PC-9 (cell line): ENCODE data around the gene GPRIN2. TPM values are rescaled to one million over a fixed set of nuclear protein-coding genes. Genes with fewer than 3 reads are reported as not detected.

Experiments
- BruUV-seq: library from RNA; stranded (reverse); fragments of 400-500 nt; replicated peaks from 2 replicates; lab custom pipeline; 2021; lab: Mats Ljungman, UMichigan
- CTCF ChIA-PET: fragments of 300-600 bp; sonication (Branson Sonifier 250); formaldehyde crosslinking; loops from one replicate; lab custom pipeline; 2022; ENCODE audit warnings: antibody characterized with exemption; lab: Charles Lee
- POLR2A ChIA-PET: fragments of 300-600 bp; sonication (Branson Sonifier 250); formaldehyde crosslinking; loops from one replicate; lab custom pipeline; 2022; ENCODE audit warnings: antibody characterized with exemption; ENCODE audit not compliant: unreplicated experiment; lab: Charles Lee
- DNase-seq, 2 experiments: peaks; one replicate each; pipeline versions ENCODE4 v3.0.0 to v3.0.0-alpha.2; 2015 to 2022; ENCODE audit warnings: mixed read lengths in 1 of 2
- H2AFZ ChIP-seq: fragments of 200-600 bp; sonication (generic); 2 replicates; pipeline ENCODE4 v1.8.1; 2017; ENCODE audit warnings: antibody characterized with exemption
- H3F3A ChIP-seq: fragments of 200-600 bp; sonication (generic); 2 replicates; pipeline ENCODE4 v1.8.1; 2017; ENCODE audit warnings: antibody characterized with exemption, mild to moderate bottlenecking, low read depth; ENCODE audit not compliant: insufficient read depth
- H3K27ac ChIP-seq: fragments of 200-600 bp; sonication (generic); 2 replicates; pipeline ENCODE4 v1.6.1; 2016; ENCODE audit warnings: mixed run types
- H3K27me3 ChIP-seq: fragments of 200-600 bp; sonication (generic); 2 replicates; pipeline ENCODE4 v1.6.1; 2016; ENCODE audit warnings: low read depth, mixed run types; ENCODE audit not compliant: insufficient read depth
- H3K36me3 ChIP-seq: fragments of 200-600 bp; sonication (generic); 2 replicates; pipeline ENCODE4 v1.6.1; 2016; ENCODE audit warnings: low read depth, mixed run types
- H3K4me1 ChIP-seq: fragments of 200-600 bp; sonication (generic); replicated peaks from 2 replicates; pipeline ENCODE4 v1.6.1; 2016; ENCODE audit warnings: mixed run types; ENCODE audit not compliant: insufficient read depth
- H3K4me2 ChIP-seq: fragments of 200-600 bp; sonication (generic); 2 replicates; pipeline ENCODE4 v1.6.1; 2017; ENCODE audit warnings: mixed run types
- H3K4me3 ChIP-seq: fragments of 200-600 bp; sonication (generic); 2 replicates; pipeline ENCODE4 v1.6.1; 2016; ENCODE audit warnings: mixed run types
- H3K79me2 ChIP-seq: fragments of 200-600 bp; sonication (generic); 2 replicates; pipeline ENCODE4 v1.6.1; 2017; ENCODE audit warnings: low read depth, mixed run types
- H3K9me2 ChIP-seq: fragments of 200-600 bp; sonication (generic); 2 replicates; pipeline ENCODE4 v1.8.1; 2017; ENCODE audit warnings: mild to moderate bottlenecking; ENCODE audit not compliant: insufficient read depth
- H3K9me3 ChIP-seq: fragments of 200-600 bp; sonication (generic); 2 replicates; pipeline ENCODE4 v1.8.1; 2016; ENCODE audit warnings: low read depth; ENCODE audit not compliant: insufficient read depth
- H4K20me1 ChIP-seq: fragments of 200-600 bp; sonication (generic); 2 replicates; pipeline ENCODE4 v1.8.1; 2017; ENCODE audit not compliant: insufficient read depth
- EZH2 ChIP-seq: fragments of 200-600 bp; sonication (generic); IDR thresholded peaks from 2 replicates; pipeline ENCODE4 v1.8.0; 2017; ENCODE audit warnings: antibody characterized with exemption, low read depth
- intact Hi-C: fragments of 100-400 bp; cut with micrococcal nuclease; formaldehyde crosslinking; loops from one replicate; pipeline ENCODE4 v1.10.0; 2022; ENCODE audit not compliant: unreplicated experiment
- total RNA-seq: library from RNA; stranded (reverse); gene quantifications from 2 replicates; pipeline ENCODE4 v1.2.3, GENCODE V29; 2021
- TF ChIP-seq, protein P1 (sequence below): fragments of 200-600 bp; sonication (generic); conservative IDR thresholded peaks from 2 replicates; pipeline ENCODE4 v1.6.1; 2017; ENCODE audit warnings: mixed run types, antibody characterized with exemption, mild to moderate bottlenecking, moderate library complexity

Gene GPRIN2
- total RNA-seq, 1 experiment from 2014 or later, result 33.1 TPM

DNA sequence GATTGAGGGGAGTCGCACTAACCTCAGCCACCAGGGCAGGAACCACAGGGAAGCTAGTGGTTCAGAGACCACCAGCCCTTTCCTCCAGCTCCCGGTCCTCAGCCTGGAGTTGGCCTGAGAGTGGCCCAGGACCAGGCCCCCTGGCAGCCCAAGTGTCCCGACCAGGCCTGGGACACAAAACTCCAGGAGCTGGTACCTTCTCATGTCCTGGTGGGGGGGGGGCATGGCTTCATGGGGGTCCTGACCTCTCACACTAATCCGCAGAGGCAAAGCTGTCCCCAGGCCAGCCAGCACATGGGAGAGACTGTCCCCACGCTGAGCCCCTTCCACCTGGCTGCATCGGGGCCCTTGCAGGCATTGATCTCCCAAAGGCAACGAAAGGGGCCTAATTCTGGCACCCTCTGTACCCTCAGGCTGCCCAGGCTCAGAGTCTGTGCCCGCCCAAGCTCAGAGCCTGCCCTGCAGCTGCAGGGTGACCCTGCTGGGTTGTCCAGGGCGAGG, 28.2 kb downstream of the GPRIN2 start:
- no peak for DNase-seq
- Histone ChIP-seq H4K20me1 (no peaks in the 10 kb centered on the region), H3K4me3 (no peak overlapping the region), H3K4me1 (peaks cover 29% of the 10 kb centered on the region), H3K36me3 (no peaks in the 10 kb centered on the region), H3F3A (peaks cover 34% of the 10 kb centered on the region), H3K4me2 (no peak overlapping the region), H3K9me3 (no peaks in the 10 kb centered on the region), H3K9me2 (no peaks in the 10 kb centered on the region), H3K27ac (no peak overlapping the region), H2AFZ (no peak overlapping the region), H3K79me2 (no peaks in the 10 kb centered on the region), H3K27me3 (no peaks in the 10 kb centered on the region)
- TF ChIP-seq EZH2, result no peak
- TF ChIP-seq, protein P1, sequence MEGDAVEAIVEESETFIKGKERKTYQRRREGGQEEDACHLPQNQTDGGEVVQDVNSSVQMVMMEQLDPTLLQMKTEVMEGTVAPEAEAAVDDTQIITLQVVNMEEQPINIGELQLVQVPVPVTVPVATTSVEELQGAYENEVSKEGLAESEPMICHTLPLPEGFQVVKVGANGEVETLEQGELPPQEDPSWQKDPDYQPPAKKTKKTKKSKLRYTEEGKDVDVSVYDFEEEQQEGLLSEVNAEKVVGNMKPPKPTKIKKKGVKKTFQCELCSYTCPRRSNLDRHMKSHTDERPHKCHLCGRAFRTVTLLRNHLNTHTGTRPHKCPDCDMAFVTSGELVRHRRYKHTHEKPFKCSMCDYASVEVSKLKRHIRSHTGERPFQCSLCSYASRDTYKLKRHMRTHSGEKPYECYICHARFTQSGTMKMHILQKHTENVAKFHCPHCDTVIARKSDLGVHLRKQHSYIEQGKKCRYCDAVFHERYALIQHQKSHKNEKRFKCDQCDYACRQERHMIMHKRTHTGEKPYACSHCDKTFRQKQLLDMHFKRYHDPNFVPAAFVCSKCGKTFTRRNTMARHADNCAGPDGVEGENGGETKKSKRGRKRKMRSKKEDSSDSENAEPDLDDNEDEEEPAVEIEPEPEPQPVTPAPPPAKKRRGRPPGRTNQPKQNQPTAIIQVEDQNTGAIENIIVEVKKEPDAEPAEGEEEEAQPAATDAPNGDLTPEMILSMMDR, result no peak
- no TSS peak for BruUV-seq
- POLR2A ChIA-PET, result no interaction called here
- intact Hi-C loops, result loop anchor here (2.0 kb wide), 1 partner anchor 17 kb away; no protein-coding TSS in a partner anchor
- CTCF ChIA-PET, result no interaction called here

DNA sequence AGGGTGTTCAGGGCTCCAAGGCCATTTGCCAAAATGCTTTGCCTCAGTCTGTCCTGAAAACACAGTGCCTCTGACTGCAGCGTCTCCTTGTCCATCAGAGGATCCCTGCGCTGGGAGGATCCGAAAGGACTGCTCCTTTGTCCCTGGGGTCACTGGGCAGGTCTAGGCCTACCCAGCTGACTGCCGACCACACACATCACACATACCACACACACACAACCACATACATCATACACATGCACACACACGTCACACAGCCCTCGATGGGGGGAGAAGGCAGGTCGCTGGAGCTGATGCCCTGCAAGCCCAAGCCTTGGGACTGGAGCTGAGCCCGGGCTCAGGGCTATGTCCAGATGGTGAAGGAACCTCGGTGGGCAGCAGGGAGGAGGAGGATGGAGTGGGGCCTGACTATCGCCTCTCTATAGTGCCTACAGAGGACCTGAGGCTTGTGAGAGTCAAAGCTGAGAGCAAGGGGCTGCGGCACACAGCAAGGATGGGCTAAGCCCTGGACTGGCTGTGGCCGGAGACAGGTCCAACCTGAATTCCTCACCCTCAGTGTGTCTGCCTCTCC, 29.1 kb downstream of the GPRIN2 start:
- Histone ChIP-seq H3K4me1 (peaks cover 38% of the 10 kb centered on the region), H3F3A (peaks cover 43% of the 10 kb centered on the region), H2AFZ (no peak overlapping the region), H4K20me1 (no peaks in the 10 kb centered on the region), H3K9me2 (no peaks in the 10 kb centered on the region), H3K27ac (no peak overlapping the region), H3K36me3 (no peaks in the 10 kb centered on the region), H3K79me2 (no peaks in the 10 kb centered on the region), H3K9me3 (no peaks in the 10 kb centered on the region), H3K27me3 (no peaks in the 10 kb centered on the region), H3K4me3 (no peak overlapping the region), H3K4me2 (no peak overlapping the region)
- BruUV-seq, result no TSS peak
- ChIA-PET POLR2A (no interaction called here), CTCF (interaction anchor here (1.0 kb wide), 1 partner anchor 17 kb away, joined by 3 read pairs; no protein-coding TSS in a partner anchor)
- no peak for DNase-seq
- TF ChIP-seq EZH2, result no peak
- TF ChIP-seq, protein P1, result no peak
- intact Hi-C loops, result no loop called here

DNA sequence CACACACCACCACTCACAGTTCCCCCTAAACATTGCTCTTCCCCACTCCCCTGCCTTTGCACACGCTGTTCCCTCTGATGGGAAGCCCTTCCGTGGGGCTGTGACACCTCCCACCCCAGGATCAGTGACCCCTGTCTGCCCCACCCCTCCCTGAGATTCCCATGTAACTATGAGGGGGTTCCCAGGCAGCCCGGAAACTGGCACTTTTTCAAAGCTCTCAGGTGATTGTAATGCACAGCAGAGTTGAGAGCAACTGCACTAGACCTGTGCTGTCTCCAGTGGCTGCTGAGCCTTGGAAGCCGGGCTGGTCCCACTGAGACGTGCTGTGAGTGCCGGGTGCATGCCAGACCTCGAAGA, 29.8 kb downstream of the GPRIN2 start:
- Histone ChIP-seq H3K36me3 (no peaks in the 10 kb centered on the region), H3K9me2 (no peaks in the 10 kb centered on the region), H3K27ac (no peak overlapping the region), H4K20me1 (no peaks in the 10 kb centered on the region), H3F3A (peaks cover 48% of the 10 kb centered on the region), H3K27me3 (no peaks in the 10 kb centered on the region), H2AFZ (no peak overlapping the region), H3K4me2 (no peak overlapping the region), H3K9me3 (no peaks in the 10 kb centered on the region), H3K4me3 (no peak overlapping the region), H3K4me1 (peaks cover 39% of the 10 kb centered on the region), H3K79me2 (no peaks in the 10 kb centered on the region)
- ChIA-PET POLR2A (no interaction called here), CTCF (interaction anchor here (1.0 kb wide), 1 partner anchor 18 kb away, joined by 3 read pairs; no protein-coding TSS in a partner anchor)
- BruUV-seq, result no TSS peak
- peak; percentile 53 to 61 for DNase-seq
- intact Hi-C loops, result no loop called here
- TF ChIP-seq, protein P1, result no peak
- TF ChIP-seq EZH2, result no peak
